ENCODE data around the gene GPR108. TPM values are rescaled to one million over a fixed set of nuclear protein-coding genes. Genes with fewer than 3 reads are reported as not detected.
A peak's percentile ranks its signal among the peaks of the same experiment; 100 is the strongest.
"Not testable (repeated sequence)": the region's sequence is repeated elsewhere in the genome, so short reads cannot be mapped to it uniquely, and the experiment has no call there.

The GPR108 gene
- polyA plus RNA-seq, 1 of the 3 experiments (the other 2 are of a cell fraction) = 54.2 TPM

GRCh38 chr19:6765738-6766356 is 28.5 kb upstream of the GPR108 start:
- peaks cover 11% of the 10 kb centered on the region; the same call in 1 of the 2 replicates for H3K27me3 ChIP-seq (ENCODE audit: insufficient read depth)
- no peaks in the 10 kb centered on the region; a peak in 2 of 4 replicates for H3K4me1 ChIP-seq (ENCODE audit: control insufficient read depth in 1 of 2, insufficient read depth in 2 of 2, low read depth in 1 of 2, low read length in 1 of 2)
- POLR2A ChIA-PET = no interaction called here
- H3K9me2 ChIP-seq = no peaks in the 10 kb centered on the region
- no peaks in the 10 kb centered on the region for H3K36me3 ChIP-seq (replicated peaks in 1 of 2; ENCODE audit: control insufficient read depth in 1 of 2, insufficient read depth in 2 of 2, low read length in 1 of 2)
- no peak overlapping the region for H3K9ac ChIP-seq
- no peak overlapping the region for H3K4me3 ChIP-seq (ENCODE audit: low read depth in 2 of 2, low read length in 1 of 2)
- no peak for DNase-seq
- no peaks in the 10 kb centered on the region for H3K79me2 ChIP-seq (ENCODE audit: insufficient read depth)
- CTCF ChIA-PET = no interaction called here
- no peak overlapping the region for H3K4me2 ChIP-seq
- peaks cover 14% of the 10 kb centered on the region for H3F3A ChIP-seq (replicated peaks; ENCODE audit: insufficient read depth)
- no peak overlapping the region for H3K27ac ChIP-seq (ENCODE audit: low read depth in 2 of 2, low read length in 1 of 2)
- WGBS (ENCODE audit: low lambda C conversion rate) = 22% methylated on average over 6 of the region's 8 CpGs
- no peaks in the 10 kb centered on the region for H3K9me3 ChIP-seq
- no peak overlapping the region for H2AFZ ChIP-seq (ENCODE audit: low read depth)
- no peak for TF ChIP-seq REST (IDR thresholded peaks at IDR 0.05; ENCODE audit: low read depth, low read length)
- TF ChIP-seq FOXJ3 (CRISPR knock-in tag; IDR thresholded peaks at IDR 0.05) = no peak
- TF ChIP-seq YY1 (IDR thresholded peaks at IDR 0.05; ENCODE audit: low read depth) = no peak
- no peak for TF ChIP-seq RAD21 (IDR thresholded peaks at IDR 0.05; ENCODE audit: low read length)
- no peak for TF ChIP-seq CHD2 (IDR thresholded peaks at IDR 0.05; ENCODE audit: low read length, partially characterized antibody)
- TF ChIP-seq EZH2phosphoT487 (IDR thresholded peaks at IDR 0.05; ENCODE audit: borderline replicate concordance, low read depth) = no peak
- TF ChIP-seq RFX5 (IDR thresholded peaks at IDR 0.05; ENCODE audit: low read length) = no peak
- TF ChIP-seq NFIC (IDR thresholded peaks at IDR 0.05; ENCODE audit: borderline replicate concordance) = peak; percentile 23
- TF ChIP-seq TEAD4 (IDR thresholded peaks at IDR 0.05; ENCODE audit: borderline replicate concordance, insufficient read depth) = 0 out of 2 replicates have a peak, but pooled peaks have one; percentile 34
- no peak for TF ChIP-seq USF2 (IDR thresholded peaks at IDR 0.05; ENCODE audit: borderline replicate concordance, low read depth, low read length)
- no peak for TF ChIP-seq MEF2A (IDR thresholded peaks at IDR 0.05; ENCODE audit: borderline replicate concordance, low read depth)
- no peaks in the 10 kb centered on the region for H4K20me1 ChIP-seq (ENCODE audit: insufficient read depth)

GRCh38 chr19:6762253-6762797 is 24.9 kb upstream of the GPR108 start:
- H3K79me2 ChIP-seq (ENCODE audit: insufficient read depth); H3K9ac ChIP-seq; H3K36me3 ChIP-seq (replicated peaks in 1 of 2; ENCODE audit: control insufficient read depth in 1 of 2, insufficient read depth in 2 of 2, low read length in 1 of 2); H3K27ac ChIP-seq (ENCODE audit: low read depth in 2 of 2, low read length in 1 of 2); H3K4me1 ChIP-seq (ENCODE audit: control insufficient read depth in 1 of 2, insufficient read depth in 2 of 2, low read depth in 1 of 2, low read length in 1 of 2); H3K4me2 ChIP-seq; H2AFZ ChIP-seq (ENCODE audit: low read depth); CTCF ChIA-PET; H3K9me3 ChIP-seq; H3F3A ChIP-seq (replicated peaks; ENCODE audit: insufficient read depth); DNase-seq; POLR2A ChIA-PET; H3K4me3 ChIP-seq (ENCODE audit: low read depth in 2 of 2, low read length in 1 of 2); H4K20me1 ChIP-seq (ENCODE audit: insufficient read depth); H3K9me2 ChIP-seq: not testable (repeated sequence)
- peaks cover 11% of the 10 kb centered on the region; the same call in 1 of the 2 replicates for H3K27me3 ChIP-seq (ENCODE audit: insufficient read depth)
- 13% methylated on average over 6 of the region's 8 CpGs for WGBS (ENCODE audit: low lambda C conversion rate)

Data from SK-N-SH (cell line).